Measurements from ENCODE around the gene RIBC2.
A peak's percentile ranks its signal among the peaks of the same experiment; 100 is the strongest.
"Not testable (repeated sequence)": the region's sequence is repeated elsewhere in the genome, so short reads cannot be mapped to it uniquely, and the experiment has no call there.

RIBC2 gene

GRCh38 chr22:45448431-45448830, 34.9 kb downstream of the RIBC2 start:
- DNase-seq: no peak

GRCh38 chr22:45449442-45449841, 35.9 kb downstream of the RIBC2 start:
- not testable (repeated sequence) for DNase-seq

GRCh38 chr22:45450101-45450785, 36.8 kb downstream of the RIBC2 start:
- no peak for DNase-seq

- no peak for DNase-seq
Measured at GRCh38 chr22:45450921-45451651, 37.6 kb downstream of the RIBC2 start.

- no peak for DNase-seq
Measured at GRCh38 chr22:45451972-45452371, 38.5 kb downstream of the RIBC2 start.

GRCh38 chr22:45452565-45453379, 39.3 kb downstream of the RIBC2 start:
- DNase-seq: no peak

- DNase-seq: no peak
Measured at GRCh38 chr22:45453764-45454163, 40.3 kb downstream of the RIBC2 start.

- no peak for DNase-seq
Measured at GRCh38 chr22:45454275-45454674, 40.8 kb downstream of the RIBC2 start.

GRCh38 chr22:45455212-45455611, 41.7 kb downstream of the RIBC2 start:
- no peak for DNase-seq

- no peak for DNase-seq
Measured at GRCh38 chr22:45455621-45456020, 42.1 kb downstream of the RIBC2 start.

- no peak for DNase-seq
Measured at GRCh38 chr22:45456811-45457210, 43.3 kb downstream of the RIBC2 start.

- DNase-seq: no peak
Measured at GRCh38 chr22:45458532-45458931, 45.0 kb downstream of the RIBC2 start.

- no peak for DNase-seq
Measured at GRCh38 chr22:45459235-45459634, 45.7 kb downstream of the RIBC2 start.

GRCh38 chr22:45460288-45461109, 47.0 kb downstream of the RIBC2 start:
- DNase-seq: no peak

GRCh38 chr22:45462034-45462655, 48.7 kb downstream of the RIBC2 start:
- DNase-seq: no peak

- not testable (repeated sequence) for DNase-seq
Measured at GRCh38 chr22:45463691-45464090, 50.2 kb downstream of the RIBC2 start.

GRCh38 chr22:45465633-45466032, 52.1 kb downstream of the RIBC2 start:
- no peak for DNase-seq

- DNase-seq: peak in 1 of 51 donors; percentile 8
Measured at GRCh38 chr22:45468872-45469271, 55.4 kb downstream of the RIBC2 start.

- DNase-seq: peak in 1 of 51 donors; percentile 10
Measured at GRCh38 chr22:45469281-45470073, 56.0 kb downstream of the RIBC2 start.

- no peak for DNase-seq
Measured at GRCh38 chr22:45470871-45471270, 57.4 kb downstream of the RIBC2 start.

Measured in hypothalamus (tissue), 51 donors.